GM19239 (cell line): Measurements from ENCODE around the gene EHD3.

Experiments
- DNase-seq: peaks from one replicate; pipeline ENCODE4 v3.0.0; 2011; ENCODE audit warnings: low spot score; ENCODE audit not compliant: insufficient read length
- FAIRE-seq: peaks from 2 replicates; lab custom pipeline; 2011; peaks lifted over from hg19 to GRCh38; lab: Jason Lieb, UNC

Gene EHD3

GRCh38 chr2:31212659-31213600 lies 21.0 kb upstream of the EHD3 start:
- DNase-seq (no peak), FAIRE-seq (no peak)

- FAIRE-seq (peak; percentile 65), DNase-seq (no peak)
These were observed 20.1 kb upstream of the EHD3 start for GRCh38 chr2:31213601-31214443.

- FAIRE-seq (no peak), DNase-seq (no peak)
These were observed 19.5 kb upstream of the EHD3 start for GRCh38 chr2:31214444-31214915.

GRCh38 chr2:31216734-31217133 lies 17.2 kb upstream of the EHD3 start:
- DNase-seq (no peak), FAIRE-seq (peak; percentile 81)

- no peak for DNase-seq
- peak; percentile 65 for FAIRE-seq
These were observed 16.3 kb upstream of the EHD3 start, which contains the start of gene CAPN14 for GRCh38 chr2:31217465-31218200. Gene CAPN14 (minus strand): TSS chr2:31217515. CDS start chr2:31205447, 12,068 bp downstream.

- FAIRE-seq (peak; percentile 98), DNase-seq (no peak)
These were observed 14.6 kb upstream of the EHD3 start for GRCh38 chr2:31219131-31219969.

GRCh38 chr2:31221544-31221943 lies 12.4 kb upstream of the EHD3 start:
- DNase-seq = no peak
- FAIRE-seq = peak; percentile 33

- FAIRE-seq (peak; percentile 31), DNase-seq (no peak)
These were observed 11.9 kb upstream of the EHD3 start for GRCh38 chr2:31222071-31222470.

GRCh38 chr2:31223026-31223425 lies 10.9 kb upstream of the EHD3 start:
- FAIRE-seq = no peak

GRCh38 chr2:31223749-31224148 lies 10.2 kb upstream of the EHD3 start:
- FAIRE-seq = no peak

More at GRCh38 chr2:31223026-31223425, 10.9 kb upstream of the EHD3 start:
- no peak for DNase-seq

GRCh38 chr2:31226266-31226665 lies 7.7 kb upstream of the EHD3 start:
- FAIRE-seq = no peak
- DNase-seq = no peak

More at GRCh38 chr2:31223749-31224148, 10.2 kb upstream of the EHD3 start:
- no peak for DNase-seq

GRCh38 chr2:31227110-31227509 lies 6.8 kb upstream of the EHD3 start:
- DNase-seq (no peak), FAIRE-seq (no peak)

GRCh38 chr2:31227711-31228125 lies 6.2 kb upstream of the EHD3 start:
- FAIRE-seq (no peak), DNase-seq (no peak)

GRCh38 chr2:31228717-31229116 lies 5.2 kb upstream of the EHD3 start:
- DNase-seq = no peak
- FAIRE-seq = no peak

- DNase-seq (no peak), FAIRE-seq (no peak)
These were observed 3.2 kb upstream of the EHD3 start for GRCh38 chr2:31230751-31231150.

- DNase-seq = no peak
- FAIRE-seq = no peak
These were observed 2.2 kb upstream of the EHD3 start for GRCh38 chr2:31231571-31232302.

- FAIRE-seq = no peak
- DNase-seq = no peak
These were observed 1.4 kb upstream of the EHD3 start for GRCh38 chr2:31232586-31232985.

- no peak for FAIRE-seq
- DNase-seq = no peak
These were observed 721 bp upstream of the EHD3 start for GRCh38 chr2:31233231-31233630.
